ENCODE measurements around the gene CFAP119.

DNA sequence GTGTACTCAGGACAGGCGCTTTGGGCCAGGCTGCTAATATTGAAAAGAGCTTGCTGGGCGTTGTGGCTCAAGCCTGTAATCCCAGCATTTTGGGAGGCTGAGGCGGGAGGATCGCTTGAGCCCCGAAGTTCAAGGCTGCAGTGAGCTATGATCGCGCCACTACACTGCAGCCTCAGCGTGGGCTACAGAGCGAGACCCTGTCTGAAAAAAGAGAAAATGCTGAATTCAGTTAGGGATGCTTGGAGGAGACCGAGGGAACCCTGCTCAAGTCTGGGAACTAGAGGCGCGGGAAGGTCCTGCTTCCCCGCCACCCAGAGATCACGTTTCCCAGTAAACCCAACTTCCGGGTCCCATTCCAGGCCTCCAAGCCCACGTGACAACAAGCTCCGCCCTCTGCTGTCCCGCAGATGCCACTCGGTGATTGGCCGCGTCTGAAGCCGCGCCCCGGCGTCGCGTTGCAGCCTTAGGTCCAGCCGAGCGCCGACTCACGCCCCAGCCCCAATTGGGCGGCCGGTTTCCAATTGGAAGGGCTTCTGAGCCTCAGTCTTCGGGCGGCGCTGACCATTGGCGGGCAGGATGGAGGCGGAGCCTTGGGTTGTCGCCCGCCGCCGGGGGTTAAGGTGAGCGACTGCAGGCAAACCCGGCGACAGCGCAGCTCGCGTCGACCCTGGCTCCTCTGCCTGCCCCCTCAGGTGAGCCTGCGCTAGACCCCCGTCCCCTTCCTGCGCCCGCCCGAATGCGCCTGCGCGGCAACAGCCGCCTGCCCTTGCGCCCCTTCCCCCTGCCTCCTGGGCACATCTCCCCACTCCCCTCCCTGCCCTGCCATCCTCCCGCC is 13.8 kb downstream of the CFAP119 start, which contains the start of gene PHKG2:
- TF ChIP-seq POLR2AphosphoS5 (IDR thresholded peaks at IDR 0.05; ENCODE audit: low read depth, low read length) (peak; percentile 85), SIN3A (IDR thresholded peaks at IDR 0.05; ENCODE audit: borderline replicate concordance, insufficient read depth, low read length) (peak; percentile 74; the same call in 1 of the 2 replicates)
